Measurements from ENCODE around the gene ACIN1.

ACIN1 gene

GRCh38 chr14:23071244-23071920 is 23.6 kb downstream of the ACIN1 start:
- Histone ChIP-seq H2AFZ (ENCODE audit: low read depth, low read length, severe bottlenecking) (no peak overlapping the region), H3K9me3 (ENCODE audit: insufficient read depth, low read length) (no peaks in the 10 kb centered on the region), H3F3A (ENCODE audit: insufficient read depth) (peaks cover 11% of the 10 kb centered on the region), H3K36me3 (ENCODE audit: low read length) (peaks cover 29% of the 10 kb centered on the region), H3K79me2 (ENCODE audit: insufficient read depth, low read length) (peaks cover 38% of the 10 kb centered on the region), H3K4me2 (ENCODE audit: low read depth, low read length, poor library complexity, severe bottlenecking) (peak overlapping the region; percentile 99), H3K27me3 (ENCODE audit: low read length) (no peaks in the 10 kb centered on the region), H3K9ac (ENCODE audit: low read length) (peak overlapping the region; percentile 87), H4K20me1 (ENCODE audit: low read depth, low read length) (peaks cover 9% of the 10 kb centered on the region; the same call in 1 of the 2 replicates), H3K9me2 (replicated peaks; ENCODE audit: insufficient read depth, low read length) (no peaks in the 10 kb centered on the region), H3K27ac (ENCODE audit: low read depth, low read length) (peak overlapping the region; percentile 57), H3K4me3 (ENCODE audit: insufficient read depth, low read length, poor library complexity, severe bottlenecking) (peak overlapping the region; percentile 93)
- TF ChIP-seq EZH2phosphoT487 (conservative IDR thresholded peaks at IDR 0.05; ENCODE audit: low read length) (no peak), CTCF (IDR thresholded peaks at IDR 0.05; ENCODE audit: insufficient read depth, low read length, poor library complexity, severe bottlenecking) (no peak)

GRCh38 chr14:23070262-23071129 is 24.4 kb downstream of the ACIN1 start:
- Histone ChIP-seq H3K27me3 (ENCODE audit: low read length) (no peaks in the 10 kb centered on the region), H3K9me2 (replicated peaks; ENCODE audit: insufficient read depth, low read length) (no peaks in the 10 kb centered on the region), H3F3A (ENCODE audit: insufficient read depth) (peaks cover 11% of the 10 kb centered on the region), H2AFZ (ENCODE audit: low read depth, low read length, severe bottlenecking) (no peak overlapping the region), H4K20me1 (ENCODE audit: low read depth, low read length) (peaks cover 9% of the 10 kb centered on the region; the same call in 1 of the 2 replicates), H3K36me3 (ENCODE audit: low read length) (peaks cover 27% of the 10 kb centered on the region), H3K9ac (ENCODE audit: low read length) (peak overlapping the region; percentile 87), H3K79me2 (ENCODE audit: insufficient read depth, low read length) (peaks cover 38% of the 10 kb centered on the region), H3K27ac (ENCODE audit: low read depth, low read length) (peak overlapping the region; percentile 57), H3K4me2 (ENCODE audit: low read depth, low read length, poor library complexity, severe bottlenecking) (peak overlapping the region; percentile 99), H3K4me3 (ENCODE audit: insufficient read depth, low read length, poor library complexity, severe bottlenecking) (peak overlapping the region; percentile 93), H3K9me3 (ENCODE audit: insufficient read depth, low read length) (no peaks in the 10 kb centered on the region)
- TF ChIP-seq EZH2phosphoT487 (conservative IDR thresholded peaks at IDR 0.05; ENCODE audit: low read length) (no peak), CTCF (IDR thresholded peaks at IDR 0.05; ENCODE audit: insufficient read depth, low read length, poor library complexity, severe bottlenecking) (no peak)

- Histone ChIP-seq H3K27me3 (ENCODE audit: low read length) (no peaks in the 10 kb centered on the region), H3K79me2 (ENCODE audit: insufficient read depth, low read length) (peaks cover 38% of the 10 kb centered on the region), H3K9ac (ENCODE audit: low read length) (no peak overlapping the region; the same call in 1 of the 2 replicates), H3F3A (ENCODE audit: insufficient read depth) (peaks cover 11% of the 10 kb centered on the region), H3K9me2 (replicated peaks; ENCODE audit: insufficient read depth, low read length) (no peaks in the 10 kb centered on the region), H3K27ac (ENCODE audit: low read depth, low read length) (no peak overlapping the region), H4K20me1 (ENCODE audit: low read depth, low read length) (peaks cover 9% of the 10 kb centered on the region; the same call in 1 of the 2 replicates), H2AFZ (ENCODE audit: low read depth, low read length, severe bottlenecking) (no peak overlapping the region), H3K4me3 (ENCODE audit: insufficient read depth, low read length, poor library complexity, severe bottlenecking) (no peak overlapping the region), H3K36me3 (ENCODE audit: low read length) (peaks cover 23% of the 10 kb centered on the region), H3K9me3 (ENCODE audit: insufficient read depth, low read length) (no peaks in the 10 kb centered on the region), H3K4me2 (ENCODE audit: low read depth, low read length, poor library complexity, severe bottlenecking) (peak overlapping the region; percentile 42)
- TF ChIP-seq EZH2phosphoT487 (conservative IDR thresholded peaks at IDR 0.05; ENCODE audit: low read length) = no peak
- no peak for TF ChIP-seq CTCF (IDR thresholded peaks at IDR 0.05; ENCODE audit: insufficient read depth, low read length, poor library complexity, severe bottlenecking)
Measured at GRCh38 chr14:23069413-23069806, 25.5 kb downstream of the ACIN1 start.
